Lower leg skin (tissue), 3 donors: ENCODE results near the gene BNIP3.

Experiments used
- POLR2A ChIP-seq, 2 donors: fragments of 450-650 bp; IDR thresholded peaks; one replicate each; pipeline ENCODE4 v1.6.1; 2016 to 2017; ENCODE audit warnings: antibody characterized with exemption in 2 of 2, mild to moderate bottlenecking in 1 of 2, moderate library complexity in 1 of 2
- TF ChIP-seq, protein P1 (sequence below), 3 donors: fragments of 450-650 bp; IDR thresholded peaks; one replicate each; pipeline ENCODE4 v1.5.1; 2016; ENCODE audit warnings: antibody characterized with exemption in 3 of 3, mild to moderate bottlenecking in 3 of 3, moderate library complexity in 2 of 3

DNA sequence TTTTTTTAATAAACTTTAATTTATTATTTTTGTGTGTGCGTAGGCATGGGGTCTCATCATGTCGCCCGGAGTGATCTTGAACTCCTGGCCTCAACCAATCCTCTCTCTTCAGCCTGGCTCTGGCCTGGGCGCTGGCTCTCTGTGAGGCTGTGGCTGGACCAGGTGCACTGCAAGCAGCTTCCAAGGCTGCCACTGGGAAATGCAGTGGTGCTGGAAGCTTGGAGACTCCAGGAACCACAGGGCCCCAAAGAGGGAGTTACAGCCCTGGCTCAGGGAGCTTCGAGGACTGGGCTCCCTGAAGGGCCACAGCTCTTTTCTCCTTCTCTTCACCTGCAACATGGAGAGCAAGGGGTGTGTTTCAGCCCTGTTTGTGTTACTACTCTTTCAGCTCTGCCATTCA is 36.7 kb upstream of the BNIP3 start:
- TF ChIP-seq, protein P1, sequence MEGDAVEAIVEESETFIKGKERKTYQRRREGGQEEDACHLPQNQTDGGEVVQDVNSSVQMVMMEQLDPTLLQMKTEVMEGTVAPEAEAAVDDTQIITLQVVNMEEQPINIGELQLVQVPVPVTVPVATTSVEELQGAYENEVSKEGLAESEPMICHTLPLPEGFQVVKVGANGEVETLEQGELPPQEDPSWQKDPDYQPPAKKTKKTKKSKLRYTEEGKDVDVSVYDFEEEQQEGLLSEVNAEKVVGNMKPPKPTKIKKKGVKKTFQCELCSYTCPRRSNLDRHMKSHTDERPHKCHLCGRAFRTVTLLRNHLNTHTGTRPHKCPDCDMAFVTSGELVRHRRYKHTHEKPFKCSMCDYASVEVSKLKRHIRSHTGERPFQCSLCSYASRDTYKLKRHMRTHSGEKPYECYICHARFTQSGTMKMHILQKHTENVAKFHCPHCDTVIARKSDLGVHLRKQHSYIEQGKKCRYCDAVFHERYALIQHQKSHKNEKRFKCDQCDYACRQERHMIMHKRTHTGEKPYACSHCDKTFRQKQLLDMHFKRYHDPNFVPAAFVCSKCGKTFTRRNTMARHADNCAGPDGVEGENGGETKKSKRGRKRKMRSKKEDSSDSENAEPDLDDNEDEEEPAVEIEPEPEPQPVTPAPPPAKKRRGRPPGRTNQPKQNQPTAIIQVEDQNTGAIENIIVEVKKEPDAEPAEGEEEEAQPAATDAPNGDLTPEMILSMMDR (IDR thresholded peaks at IDR 0.05): no peak
- TF ChIP-seq POLR2A (IDR thresholded peaks at IDR 0.05): no peak
